ENCODE measurements around the gene COLEC12.

Gene COLEC12

DNA sequence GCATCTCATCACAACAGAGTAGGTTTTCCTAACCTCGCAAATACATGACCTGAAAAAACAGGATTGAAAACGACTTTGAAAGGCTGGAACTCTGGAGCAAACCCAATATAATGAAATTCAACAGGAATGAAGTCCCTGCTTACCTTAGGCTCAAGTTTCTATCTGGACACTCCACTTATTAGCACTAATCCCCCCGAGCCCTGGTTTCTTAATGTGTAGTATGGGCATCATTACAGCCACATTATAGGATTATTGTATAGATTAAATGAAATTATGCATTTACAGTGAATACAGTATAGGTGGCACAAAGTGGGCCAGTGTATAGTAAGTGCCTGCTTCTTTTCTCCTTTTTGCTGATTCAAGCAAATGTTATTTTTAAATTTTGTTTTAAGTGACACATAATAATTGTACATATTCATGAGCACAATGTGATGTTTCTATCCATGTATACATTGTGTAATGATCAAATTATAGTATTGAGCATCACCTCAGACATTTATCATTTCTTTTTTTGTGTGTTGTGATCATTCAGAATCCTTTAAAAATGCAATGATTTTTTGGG is 118.0 kb downstream of the COLEC12 start:
- no peak for DNase-seq

DNA sequence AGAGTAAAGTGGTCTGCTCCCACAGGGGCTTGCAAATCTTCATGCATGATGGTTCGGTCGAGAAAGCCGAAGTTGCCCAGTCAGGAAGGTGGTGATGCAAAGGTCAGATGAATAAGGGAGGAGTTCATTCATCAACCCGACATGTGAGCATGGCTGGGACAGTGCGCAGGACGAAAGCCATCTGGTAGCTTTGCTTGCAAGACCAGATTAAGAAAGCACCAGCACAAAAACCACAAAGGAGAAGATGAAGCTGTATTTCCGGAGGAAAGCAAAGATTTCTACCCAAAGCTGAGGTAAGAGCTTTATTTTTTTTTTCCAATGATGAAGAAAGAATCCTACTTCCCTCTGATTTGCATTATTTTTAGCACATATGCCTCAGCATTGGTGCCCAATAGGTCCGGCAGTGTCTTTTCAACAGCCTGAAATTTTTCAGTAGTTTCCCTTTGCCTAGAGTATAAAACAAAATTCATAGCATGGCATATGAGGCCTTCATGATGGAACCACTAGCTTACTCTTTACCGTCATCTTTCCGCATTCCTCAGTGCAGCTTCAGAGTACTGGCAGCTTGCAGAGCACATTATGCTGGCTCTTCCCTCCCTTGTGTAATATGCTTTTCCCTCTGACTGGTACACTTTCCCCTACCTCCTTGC is 120.7 kb downstream of the COLEC12 start:
- DNase-seq: no peak

DNA sequence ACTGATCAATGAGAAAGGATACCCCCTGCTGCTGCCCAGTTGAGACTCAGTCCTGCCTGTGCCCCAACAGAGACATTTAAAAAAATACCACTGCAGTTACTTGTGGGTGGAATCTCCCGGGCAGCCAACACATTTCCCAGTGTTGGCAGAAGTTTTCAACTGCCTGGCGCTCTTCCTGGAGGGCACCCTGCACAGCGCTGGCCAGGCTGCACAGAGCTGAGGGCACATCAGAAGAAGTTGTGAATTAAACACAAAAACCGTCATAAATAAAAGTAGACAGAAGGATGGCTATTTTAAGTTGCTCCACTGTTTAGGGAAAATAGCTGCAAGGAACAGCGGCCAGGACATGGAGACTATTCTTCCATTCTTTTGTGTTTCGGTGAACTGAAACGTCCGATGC is 122.4 kb downstream of the COLEC12 start:
- DNase-seq: no peak

- DNase-seq: no peak
These were observed 123.4 kb downstream of the COLEC12 start for GRCh38 chr18:377088-377487.

GRCh38 chr18:376311-376710 is 124.2 kb downstream of the COLEC12 start:
- no peak for DNase-seq

DNA sequence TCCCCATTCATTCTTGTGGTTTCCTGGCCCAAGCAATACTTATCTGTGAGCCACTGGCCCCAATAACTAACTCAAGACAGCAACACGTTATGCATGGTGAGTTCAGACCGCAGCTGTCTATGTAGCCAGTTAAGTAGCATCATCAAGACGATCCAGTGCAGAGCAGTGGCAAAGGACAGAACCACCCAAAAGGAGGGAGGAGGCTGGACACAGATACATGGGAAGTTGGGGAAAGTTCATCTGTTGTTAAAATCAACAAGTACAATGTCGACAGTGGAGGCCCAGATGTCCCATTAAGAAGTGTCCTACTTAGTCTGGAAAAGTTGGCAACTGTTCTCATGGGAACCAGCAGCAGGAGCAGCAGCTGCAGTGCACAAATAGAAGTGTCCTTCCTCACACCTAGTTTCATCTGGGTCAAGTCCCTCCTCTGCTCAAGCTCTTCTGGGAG is 125.8 kb downstream of the COLEC12 start:
- DNase-seq: no peak

- DNase-seq: no peak
These were observed 126.7 kb downstream of the COLEC12 start for GRCh38 chr18:373780-374179.

- no peak for DNase-seq
These were observed 128.9 kb downstream of the COLEC12 start for GRCh38 chr18:371609-371982.

DNA sequence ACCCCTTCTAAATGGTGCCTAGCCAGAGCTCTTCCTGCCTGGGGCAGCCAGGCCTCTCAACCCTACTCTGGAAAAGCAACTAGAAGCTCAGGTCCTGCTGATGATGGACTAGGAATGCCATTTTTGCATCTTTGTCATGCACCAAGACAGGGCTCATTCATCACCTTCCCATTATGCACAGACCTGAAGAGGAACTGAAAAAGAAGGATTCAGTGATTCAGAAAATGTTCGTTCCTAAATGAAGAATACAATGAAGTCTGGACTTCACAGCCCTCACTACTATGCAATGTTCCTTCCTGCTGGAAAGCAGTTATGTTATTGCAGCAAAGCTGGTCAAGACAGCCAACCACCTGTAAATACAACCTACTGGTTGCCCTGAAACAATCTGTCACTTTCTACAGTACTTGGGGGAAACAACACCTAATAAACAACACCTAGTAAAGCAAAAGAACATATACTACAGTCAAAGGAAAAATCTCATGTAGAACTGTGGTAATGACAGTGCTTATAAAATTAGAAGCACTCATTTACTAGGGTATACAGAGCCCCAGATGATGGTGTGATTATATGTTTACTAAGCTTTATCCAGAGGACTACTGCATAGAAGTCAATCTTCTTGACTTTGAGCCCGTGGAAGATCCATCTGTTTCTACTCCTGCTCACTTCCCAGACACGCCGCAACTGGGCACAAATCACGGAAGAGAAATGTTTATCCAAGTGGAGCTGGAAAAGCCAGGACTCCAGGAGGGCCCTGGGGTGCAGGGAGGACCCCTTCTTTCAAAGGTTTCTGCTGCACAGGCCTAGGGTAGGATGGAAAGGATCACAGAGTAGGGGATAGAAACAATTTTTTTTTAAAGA is 129.5 kb downstream of the COLEC12 start:
- no peak for DNase-seq

- no peak for DNase-seq
These were observed 131.1 kb downstream of the COLEC12 start for GRCh38 chr18:369224-370015.

DNA sequence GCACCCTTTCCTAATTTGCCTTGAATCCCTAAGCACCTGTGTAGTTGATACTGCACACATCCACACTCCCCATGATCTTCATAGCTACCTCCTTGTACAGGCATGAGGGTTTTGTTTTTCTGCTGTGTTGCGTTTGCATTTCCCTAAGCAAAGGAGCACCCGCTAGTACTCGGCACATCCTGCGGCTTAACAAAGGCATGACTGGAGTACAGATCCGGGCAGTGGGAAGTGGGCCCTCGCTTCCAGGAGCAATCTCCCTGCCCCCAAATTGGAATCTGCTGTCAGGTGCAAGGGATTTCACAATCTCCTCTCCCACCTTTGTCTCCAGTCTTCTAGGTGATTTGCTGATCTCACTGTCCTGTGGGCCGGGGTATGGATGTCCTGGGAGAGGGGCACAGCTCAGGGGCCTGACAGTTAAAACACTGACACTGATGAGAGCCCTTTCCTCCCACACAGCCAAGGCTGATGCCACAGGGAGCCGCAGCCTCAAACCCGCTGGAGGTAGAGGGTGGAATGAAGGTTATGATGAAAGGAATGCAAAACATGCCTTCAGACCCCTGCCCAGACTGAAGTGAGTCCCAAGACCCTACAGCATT is 133.9 kb downstream of the COLEC12 start:
- no peak for DNase-seq

DNA sequence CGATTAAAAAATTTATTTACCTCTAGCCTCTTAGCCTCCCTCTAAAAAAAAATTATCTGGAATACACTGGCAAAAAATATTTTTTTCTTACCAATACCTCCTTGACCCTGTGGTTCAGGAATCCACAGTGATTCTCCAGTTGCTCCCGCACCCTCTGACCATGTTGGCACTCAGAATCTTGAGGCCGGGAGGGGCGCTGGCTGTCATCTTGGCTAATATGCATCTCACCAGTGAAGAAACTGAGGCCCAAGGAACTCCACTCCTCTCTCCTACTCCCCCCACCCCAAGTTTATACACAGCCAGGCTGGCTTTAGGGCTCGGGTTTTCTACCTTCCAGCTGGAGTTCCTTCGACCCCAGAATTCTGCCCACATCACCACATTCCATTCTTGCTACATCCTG is 134.8 kb downstream of the COLEC12 start:
- no peak for DNase-seq

DNA sequence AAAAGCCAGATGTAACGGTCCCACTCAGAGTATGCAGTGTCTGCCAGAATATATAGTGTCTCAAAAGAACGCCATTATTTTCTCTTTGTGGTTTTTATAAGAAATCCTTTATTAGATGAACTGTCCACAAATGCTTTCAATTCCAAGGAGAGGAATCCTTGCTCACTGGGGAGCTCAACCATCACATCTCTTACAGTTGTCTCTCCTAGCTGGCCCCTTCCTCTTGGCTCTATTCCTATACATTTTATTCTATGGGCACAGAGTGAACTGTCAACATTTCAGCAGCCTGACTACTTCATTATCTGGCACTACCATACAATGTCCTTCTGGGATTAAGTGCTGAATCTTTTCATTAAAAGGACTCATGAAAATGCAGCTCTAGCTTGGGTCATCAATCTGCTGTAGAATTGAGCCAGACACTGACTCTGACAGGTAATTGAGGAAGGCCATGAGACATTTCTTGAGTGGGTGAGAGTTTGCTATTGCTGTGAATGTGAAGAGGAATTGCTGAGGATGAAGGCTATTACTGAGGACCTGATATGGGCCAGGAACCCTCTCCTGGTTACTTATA is 136.2 kb downstream of the COLEC12 start:
- DNase-seq: no peak

- DNase-seq: no peak
These were observed 137.0 kb downstream of the COLEC12 start for GRCh38 chr18:363301-364085.

- DNase-seq: no peak
These were observed 137.9 kb downstream of the COLEC12 start for GRCh38 chr18:362311-363290.

- no peak for DNase-seq
These were observed 138.6 kb downstream of the COLEC12 start for GRCh38 chr18:361941-362310.

DNA sequence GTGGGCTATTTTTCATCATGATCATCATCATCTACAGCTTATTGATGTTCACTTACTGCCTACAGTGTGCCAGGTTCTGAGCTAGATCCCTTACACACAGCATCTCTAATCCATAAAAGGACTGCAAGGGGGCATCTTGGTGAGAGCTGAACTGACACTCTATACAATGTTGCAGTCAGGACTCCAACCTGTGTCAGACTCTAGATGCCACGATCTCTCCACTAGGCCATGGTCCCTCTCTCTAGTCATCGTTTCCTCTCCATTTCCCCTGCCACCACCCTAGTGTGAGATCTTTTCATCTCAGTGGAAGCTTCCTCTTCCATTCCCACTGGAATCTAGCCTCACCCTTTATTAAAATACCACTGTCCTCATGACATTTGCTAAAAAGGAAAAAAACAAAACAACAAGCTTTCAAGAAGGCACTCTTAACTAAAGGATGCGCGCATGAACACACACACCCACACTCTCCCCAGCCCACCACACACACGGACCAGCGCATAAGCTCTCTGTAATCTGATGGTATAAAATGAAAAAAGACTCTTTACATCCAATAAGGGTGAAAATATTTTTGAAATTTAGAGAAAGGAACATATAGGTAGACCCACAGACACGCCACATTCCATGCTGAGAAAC is 139.3 kb downstream of the COLEC12 start:
- no peak for DNase-seq

DNA sequence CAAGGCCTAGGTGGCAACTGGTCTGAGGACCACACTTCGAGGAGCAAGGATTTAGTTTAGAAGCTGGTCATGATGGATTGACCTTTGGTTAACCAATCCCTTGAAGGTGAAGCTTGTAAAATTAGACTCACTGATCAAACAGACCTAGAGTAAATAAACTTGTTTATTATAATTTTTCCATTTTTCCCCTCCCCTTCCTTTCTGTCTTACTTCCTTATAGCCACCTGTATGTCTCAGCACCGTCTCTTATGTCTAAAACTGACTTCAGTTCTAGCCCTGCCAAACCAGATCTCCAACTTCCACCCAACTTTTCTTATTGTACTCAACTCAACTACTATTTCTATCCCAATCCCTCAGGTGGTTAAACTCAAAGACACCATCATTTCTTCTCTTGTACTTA is 139.8 kb downstream of the COLEC12 start:
- no peak for DNase-seq

GRCh38 chr18:356778-357177 is 143.7 kb downstream of the COLEC12 start:
- DNase-seq: no peak

DNA sequence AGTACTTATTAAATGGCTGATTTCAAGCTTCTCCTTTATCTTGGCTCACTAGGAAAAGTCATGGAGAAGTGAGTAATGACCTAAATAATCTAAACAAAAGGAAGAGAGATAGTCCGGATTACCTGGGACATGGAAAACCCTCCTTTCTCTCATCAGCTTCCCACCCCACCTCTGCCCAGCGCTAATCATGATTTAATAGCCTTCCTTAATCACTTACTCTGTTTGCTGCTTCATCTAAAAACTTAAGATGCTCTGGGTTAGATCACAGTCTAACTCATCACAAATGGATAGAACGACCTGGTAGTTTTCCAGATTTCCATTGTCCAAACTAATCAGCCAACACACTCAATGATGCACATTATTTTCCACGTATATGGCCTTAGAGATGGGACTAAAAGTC is 144.8 kb downstream of the COLEC12 start:
- DNase-seq: no peak
